HFFc6 (cell line): ENCODE results near the gene RFC5. TPM values are rescaled to one million over a fixed set of nuclear protein-coding genes. Genes with fewer than 3 reads are reported as not detected.
A peak's percentile ranks its signal among the peaks of the same experiment; 100 is the strongest.

Source experiments
- DNase-seq: peaks from one replicate; pipeline ENCODE4 v3.0.0-alpha.2; 2018
- H3K27ac Mint-ChIP-seq: 2 replicates; pipeline ENCODE4 v1.8.0; 2020; ENCODE audit warnings: mild to moderate bottlenecking, mixed read lengths
- H3K27me3 Mint-ChIP-seq: 2 replicates; pipeline ENCODE4 v1.8.0; 2021; ENCODE audit warnings: mild to moderate bottlenecking, moderate library complexity, mixed read lengths; ENCODE audit not compliant: insufficient read depth
- H3K36me3 Mint-ChIP-seq: 2 replicates; pipeline ENCODE4 v1.8.0; 2021; ENCODE audit warnings: low read depth, mixed read lengths
- H3K4me1 Mint-ChIP-seq: 2 replicates; pipeline ENCODE4 v1.8.0; 2020; ENCODE audit warnings: low read depth, mixed read lengths
- H3K4me3 Mint-ChIP-seq: 2 replicates; pipeline ENCODE4 v1.8.0; 2020; ENCODE audit warnings: mild to moderate bottlenecking, moderate library complexity, mixed read lengths
- H3K9me3 Mint-ChIP-seq: 2 replicates; pipeline ENCODE4 v1.8.0; 2020; ENCODE audit warnings: mild to moderate bottlenecking, mixed read lengths
- total RNA-seq, 6 experiments: library from RNA; stranded (reverse); fragmentation: NEBNext Ultra II Directional; extraction: Animal tissue kit (Norgen Biotek cat#: 25700); gene quantifications; 2 replicates in 1 of 6; 3 replicates in 5 of 6; pipeline ENCODE4 v1.2.3, GENCODE V29; 2021
- TF ChIP-seq, protein P1 (sequence below): fragments of 200-600 bp; sonication (generic); IDR thresholded peaks from 2 replicates; pipeline ENCODE4 v1.5.0; 2021; ENCODE audit warnings: antibody characterized with exemption, mild to moderate bottlenecking

Gene RFC5
- total RNA-seq, 6 experiments from 2014 or later: 9.3 to 19.6 (median 16.6) TPM

DNA sequence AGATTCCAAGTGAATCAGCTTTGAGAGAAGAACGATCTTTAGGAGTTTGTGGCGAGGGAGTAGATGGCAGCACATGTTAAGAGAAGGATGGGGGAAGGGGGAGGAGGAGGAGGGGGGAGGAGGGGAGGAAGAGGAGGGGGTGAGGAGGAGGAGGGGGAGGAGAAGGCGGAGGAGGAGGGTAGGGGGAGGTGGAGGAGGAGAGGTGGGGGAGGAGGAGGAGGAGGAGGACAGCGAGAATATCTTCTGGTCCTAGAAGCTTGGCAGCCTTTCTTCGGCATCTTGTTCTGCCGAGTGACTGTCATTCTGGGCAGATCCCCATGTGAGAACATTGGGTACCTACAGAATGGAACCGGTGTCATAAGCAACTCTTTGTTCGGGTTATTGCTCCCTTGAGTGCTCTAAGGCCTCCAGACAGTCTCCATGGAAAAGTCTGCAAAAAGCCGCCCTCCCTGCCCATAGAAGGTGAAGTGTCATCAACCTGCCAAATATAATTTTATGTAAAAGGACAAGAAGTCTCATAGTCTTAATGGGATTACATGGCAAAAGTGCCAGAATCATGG lies 6.9 kb downstream of the RFC5 start:
- H3K36me3 Mint-ChIP-seq: peaks cover 33% of the 10 kb centered on the region
- TF ChIP-seq, protein P1, sequence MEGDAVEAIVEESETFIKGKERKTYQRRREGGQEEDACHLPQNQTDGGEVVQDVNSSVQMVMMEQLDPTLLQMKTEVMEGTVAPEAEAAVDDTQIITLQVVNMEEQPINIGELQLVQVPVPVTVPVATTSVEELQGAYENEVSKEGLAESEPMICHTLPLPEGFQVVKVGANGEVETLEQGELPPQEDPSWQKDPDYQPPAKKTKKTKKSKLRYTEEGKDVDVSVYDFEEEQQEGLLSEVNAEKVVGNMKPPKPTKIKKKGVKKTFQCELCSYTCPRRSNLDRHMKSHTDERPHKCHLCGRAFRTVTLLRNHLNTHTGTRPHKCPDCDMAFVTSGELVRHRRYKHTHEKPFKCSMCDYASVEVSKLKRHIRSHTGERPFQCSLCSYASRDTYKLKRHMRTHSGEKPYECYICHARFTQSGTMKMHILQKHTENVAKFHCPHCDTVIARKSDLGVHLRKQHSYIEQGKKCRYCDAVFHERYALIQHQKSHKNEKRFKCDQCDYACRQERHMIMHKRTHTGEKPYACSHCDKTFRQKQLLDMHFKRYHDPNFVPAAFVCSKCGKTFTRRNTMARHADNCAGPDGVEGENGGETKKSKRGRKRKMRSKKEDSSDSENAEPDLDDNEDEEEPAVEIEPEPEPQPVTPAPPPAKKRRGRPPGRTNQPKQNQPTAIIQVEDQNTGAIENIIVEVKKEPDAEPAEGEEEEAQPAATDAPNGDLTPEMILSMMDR: no peak
- H3K4me3 Mint-ChIP-seq: no peak overlapping the region
- no peaks in the 10 kb centered on the region; the same call in none of the 2 replicates for H3K27me3 Mint-ChIP-seq
- no peaks in the 10 kb centered on the region for H3K9me3 Mint-ChIP-seq
- 0 out of 2 replicates have a peak, but pooled peaks cover 5% of the 10 kb centered on the region for H3K4me1 Mint-ChIP-seq
- DNase-seq: no peak
- H3K27ac Mint-ChIP-seq: no peak overlapping the region

DNA sequence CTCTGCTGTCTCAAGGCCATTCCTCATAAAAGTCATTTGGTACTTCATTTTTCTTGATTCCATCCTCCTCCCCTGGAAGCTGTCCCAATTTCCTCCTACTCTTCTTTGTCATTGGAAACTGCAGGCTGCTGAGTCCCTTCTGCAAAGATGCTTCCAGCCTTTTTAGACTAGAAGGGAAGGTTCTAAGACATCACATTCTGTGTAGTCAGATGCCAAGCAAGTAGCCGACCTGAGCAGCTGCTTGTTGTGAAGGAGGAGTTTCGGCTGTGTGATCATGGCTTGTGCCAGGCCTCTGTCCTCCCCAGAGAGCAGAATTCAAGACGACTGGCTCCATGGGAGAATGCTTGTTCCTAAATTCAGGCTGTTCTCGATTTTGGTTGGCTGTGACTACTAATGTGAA lies 8.7 kb downstream of the RFC5 start:
- H3K27me3 Mint-ChIP-seq: no peaks in the 10 kb centered on the region; the same call in none of the 2 replicates
- H3K27ac Mint-ChIP-seq: no peak overlapping the region
- H3K4me3 Mint-ChIP-seq: no peak overlapping the region
- TF ChIP-seq, protein P1: no peak
- no peak for DNase-seq
- H3K36me3 Mint-ChIP-seq: peaks cover 39% of the 10 kb centered on the region
- H3K4me1 Mint-ChIP-seq: 0 out of 2 replicates have a peak, but pooled peaks cover 5% of the 10 kb centered on the region
- H3K9me3 Mint-ChIP-seq: no peaks in the 10 kb centered on the region

- Mint-ChIP-seq H3K36me3 (peaks cover 31% of the 10 kb centered on the region), H3K27me3 (peaks cover 3% of the 10 kb centered on the region), H3K9me3 (no peaks in the 10 kb centered on the region), H3K4me1 (peaks cover 12% of the 10 kb centered on the region), H3K27ac (no peak overlapping the region), H3K4me3 (no peak overlapping the region)
- DNase-seq: no peak
- TF ChIP-seq, protein P1: no peak
These were observed 12.7 kb downstream of the RFC5 start for GRCh38 chr12:118029166-118029565.

- Mint-ChIP-seq H3K9me3 (no peaks in the 10 kb centered on the region), H3K27ac (peak overlapping the region; percentile 66), H3K4me1 (peaks cover 28% of the 10 kb centered on the region), H3K4me3 (no peak overlapping the region), H3K36me3 (peaks cover 47% of the 10 kb centered on the region), H3K27me3 (peaks cover 3% of the 10 kb centered on the region; the same call in 1 of the 2 replicates)
- no peak for DNase-seq
- TF ChIP-seq, protein P1: no peak
These were observed 15.7 kb downstream of the RFC5 start for GRCh38 chr12:118032188-118032587.

- Mint-ChIP-seq H3K36me3 (peaks cover 47% of the 10 kb centered on the region), H3K9me3 (no peaks in the 10 kb centered on the region), H3K27me3 (peaks cover 3% of the 10 kb centered on the region; the same call in 1 of the 2 replicates), H3K27ac (peak overlapping the region; percentile 77; the same call in 1 of the 2 replicates), H3K4me3 (no peak overlapping the region; the same call in 1 of the 2 replicates), H3K4me1 (peaks cover 28% of the 10 kb centered on the region)
- no peak for DNase-seq
- TF ChIP-seq, protein P1: no peak
These were observed 16.8 kb downstream of the RFC5 start for GRCh38 chr12:118033323-118033722.
